ENCODE data around the gene LMLN. TPM values are rescaled to one million over a fixed set of nuclear protein-coding genes. Genes with fewer than 3 reads are reported as not detected.
"Not testable (repeated sequence)": the region's sequence is repeated elsewhere in the genome, so short reads cannot be mapped to it uniquely, and the experiment has no call there.

The LMLN gene
- total RNA-seq, 2 experiments from 2014 or later, result 2.3 to 3.0 TPM

DNA sequence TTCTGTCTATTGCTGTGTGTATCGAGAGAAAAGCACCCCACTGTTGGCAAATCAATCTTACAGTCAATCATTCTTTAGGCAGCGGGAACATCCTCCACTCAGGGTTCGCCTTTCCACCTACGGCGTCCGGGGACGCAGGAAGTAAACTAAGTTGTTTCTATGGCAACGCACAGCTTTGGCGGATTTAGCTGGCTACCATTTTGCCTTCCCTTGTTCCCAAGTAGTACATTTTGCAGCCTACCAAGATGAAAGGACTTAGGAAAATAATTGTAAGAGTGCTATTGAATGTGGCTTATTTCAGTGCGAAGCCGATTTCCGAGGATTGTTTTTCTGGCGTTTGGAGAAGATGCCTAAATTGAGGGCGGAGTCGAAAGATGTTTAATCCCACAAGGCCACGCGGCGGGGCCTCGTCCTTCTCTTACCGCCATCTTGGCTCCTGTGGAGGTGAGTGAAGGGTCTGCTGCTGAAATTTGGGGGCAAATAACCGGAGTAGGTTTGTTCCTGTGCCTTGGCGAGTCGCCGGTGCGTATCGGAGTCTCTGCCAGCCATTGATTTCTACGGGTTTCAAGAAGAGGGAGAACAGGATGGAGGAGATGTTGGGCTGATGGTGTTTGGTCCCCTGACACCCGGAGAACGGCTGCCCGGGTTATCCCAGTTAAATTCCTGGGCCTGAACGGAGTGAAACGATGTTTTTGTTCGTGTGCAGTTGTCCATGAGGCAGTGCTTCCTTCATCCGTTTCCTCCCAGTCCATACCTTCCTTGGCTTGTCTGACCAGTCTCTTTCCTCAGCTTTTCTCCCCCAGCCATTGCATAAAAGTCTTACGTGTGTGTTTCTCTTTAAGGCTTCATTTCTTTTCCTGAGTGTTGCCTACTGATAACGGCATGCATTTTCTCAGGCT lies 10.0 kb upstream of the LMLN start, which contains the start of gene RPL35A:
Gene RPL35A, plus strand, starts transcription at position 413 of the 899 bp plus-strand sequence. CDS start 778 bp downstream, outside the sequence.
- ChIA-PET POLR2A (interaction anchor here (0.7 to 4.8 kb wide), 6 partner anchors 10 to 214 kb away, joined by 3 to 50 read pairs (median 6); partner anchors contain the start of genes LMLN, LRCH3 and RUBCN), CTCF (interaction anchor here (0.9 to 1.8 kb wide), 3 partner anchors 9 to 131 kb away, joined by 3 to 4 read pairs (median 3); no protein-coding TSS in a partner anchor)
- DNase-seq, result peak; percentile 85
- H3K4me1 Mint-ChIP-seq, result peaks cover 41% of the 10 kb centered on the region
- no peaks in the 10 kb centered on the region for H3K9me3 Mint-ChIP-seq
- H3K27ac Mint-ChIP-seq, result peak within 1 kb of the TSS; percentile 90
- no peaks in the 10 kb centered on the region for H3K27me3 Mint-ChIP-seq
- peaks cover 49% of the 10 kb centered on the region for H3K36me3 Mint-ChIP-seq (ENCODE audit: low read depth)
- peak within 1 kb of the TSS; percentile 96 for H3K4me3 Mint-ChIP-seq

DNA sequence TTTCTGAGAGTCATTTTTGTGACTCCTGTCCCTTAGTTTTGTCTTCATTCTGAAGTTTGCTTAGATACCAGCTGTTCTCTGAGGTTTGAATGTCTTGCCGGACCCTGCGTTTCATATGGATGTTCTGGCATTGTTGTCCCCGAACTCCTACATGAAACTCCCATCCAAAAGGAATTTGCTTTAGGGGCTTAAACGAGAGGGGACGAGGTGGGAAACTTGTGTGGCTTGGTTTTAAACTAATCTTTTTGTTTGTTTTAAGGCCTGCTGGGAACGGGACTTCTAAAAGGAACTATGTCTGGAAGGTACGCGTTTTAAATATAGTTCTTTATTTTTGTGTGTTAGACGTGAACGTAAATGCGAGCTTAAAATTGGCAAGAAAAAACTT lies 9.3 kb upstream of the LMLN start:
- CTCF ChIA-PET, result interaction anchor here (0.9 to 1.4 kb wide), 2 partner anchors 8 to 130 kb away, joined by 3 read pairs; no protein-coding TSS in a partner anchor
- DNase-seq, result no peak
- Mint-ChIP-seq H3K27me3 (no peaks in the 10 kb centered on the region), H3K9me3 (no peaks in the 10 kb centered on the region), H3K4me1 (peaks cover 44% of the 10 kb centered on the region), H3K4me3 (peak overlapping the region; percentile 96), H3K27ac (peak overlapping the region; percentile 90), H3K36me3 (ENCODE audit: low read depth) (peaks cover 54% of the 10 kb centered on the region)
- POLR2A ChIA-PET, result interaction anchor here (1.0 to 4.8 kb wide), 6 partner anchors 8 to 214 kb away, joined by 3 to 50 read pairs (median 6); partner anchors contain the start of genes LMLN, LRCH3 and RUBCN

DNA sequence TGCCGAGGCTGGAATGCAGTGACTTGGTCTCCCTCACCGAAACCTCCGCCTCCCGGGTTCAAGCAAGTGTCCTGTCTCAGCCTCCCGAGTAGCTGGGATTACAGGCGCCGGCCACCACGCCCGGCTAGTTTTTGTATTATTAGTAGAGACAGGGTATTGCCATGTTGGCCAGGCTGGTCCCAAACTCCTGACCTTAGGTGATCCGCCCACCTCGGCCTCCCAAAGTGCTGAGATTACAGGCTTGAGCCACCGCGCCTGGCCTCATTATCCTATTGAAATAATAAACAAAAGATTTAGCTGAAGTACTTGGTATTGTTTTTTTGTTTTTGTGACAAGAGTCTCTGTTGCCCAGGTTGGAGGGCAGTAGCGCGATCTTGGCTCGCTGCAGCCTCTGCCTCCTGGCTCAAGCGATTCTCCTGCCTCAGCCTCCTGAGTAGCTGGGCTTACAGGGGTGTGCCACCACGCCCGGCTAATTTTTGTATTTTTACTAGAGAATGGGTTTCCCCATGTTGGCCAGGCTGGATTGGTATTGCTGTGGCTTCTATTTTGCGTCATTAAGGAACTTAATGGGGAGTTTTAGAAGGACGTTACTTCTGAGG lies 8.5 kb upstream of the LMLN start:
- Mint-ChIP-seq H3K9me3 (no peaks in the 10 kb centered on the region), H3K36me3 (ENCODE audit: low read depth) (peaks cover 62% of the 10 kb centered on the region), H3K27me3 (no peaks in the 10 kb centered on the region), H3K4me3 (peak overlapping the region; percentile 96), H3K4me1 (peaks cover 49% of the 10 kb centered on the region), H3K27ac (peak overlapping the region; percentile 90)
- ChIA-PET POLR2A (interaction anchor here (1.0 to 4.8 kb wide), 6 partner anchors 9 to 215 kb away, joined by 3 to 50 read pairs (median 6); partner anchors contain the start of genes LMLN, LRCH3 and RUBCN), CTCF (interaction anchor here (0.9 kb wide), 1 partner anchor 8 kb away, joined by 3 read pairs; no protein-coding TSS in a partner anchor)
- DNase-seq, result no peak

DNA sequence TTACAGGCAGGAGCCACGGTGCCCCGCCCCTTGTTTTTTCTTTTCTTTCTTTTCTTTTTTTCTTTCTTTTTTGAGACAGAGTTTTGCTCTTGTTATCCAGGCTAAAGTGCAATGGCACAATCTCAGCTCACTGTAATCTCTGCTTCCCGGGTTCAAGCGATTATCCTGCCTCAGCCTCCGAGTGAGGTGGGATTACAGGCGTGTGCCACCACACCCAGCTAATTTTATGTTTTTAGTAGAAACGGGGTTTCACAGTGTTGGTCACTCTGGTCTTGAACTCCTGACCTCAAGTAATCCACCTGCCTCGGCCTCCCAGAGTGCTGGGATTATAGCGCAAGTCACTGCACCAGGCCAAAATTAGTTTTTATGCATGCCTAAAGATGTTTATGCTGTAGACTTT lies 7.6 kb upstream of the LMLN start:
- H3K36me3 Mint-ChIP-seq (ENCODE audit: low read depth), result peaks cover 71% of the 10 kb centered on the region
- no peaks in the 10 kb centered on the region for H3K9me3 Mint-ChIP-seq
- POLR2A ChIA-PET, result interaction anchor here (4.8 kb wide), 1 partner anchor 8 kb away, joined by 50 read pairs; the partner anchor contains the start of gene LMLN
- no peaks in the 10 kb centered on the region for H3K27me3 Mint-ChIP-seq
- CTCF ChIA-PET, result no interaction called here
- H3K4me1 Mint-ChIP-seq, result peaks cover 56% of the 10 kb centered on the region
- peak overlapping the region; percentile 27 for H3K27ac Mint-ChIP-seq
- peak overlapping the region; percentile 44 for H3K4me3 Mint-ChIP-seq
- DNase-seq, result no peak

DNA sequence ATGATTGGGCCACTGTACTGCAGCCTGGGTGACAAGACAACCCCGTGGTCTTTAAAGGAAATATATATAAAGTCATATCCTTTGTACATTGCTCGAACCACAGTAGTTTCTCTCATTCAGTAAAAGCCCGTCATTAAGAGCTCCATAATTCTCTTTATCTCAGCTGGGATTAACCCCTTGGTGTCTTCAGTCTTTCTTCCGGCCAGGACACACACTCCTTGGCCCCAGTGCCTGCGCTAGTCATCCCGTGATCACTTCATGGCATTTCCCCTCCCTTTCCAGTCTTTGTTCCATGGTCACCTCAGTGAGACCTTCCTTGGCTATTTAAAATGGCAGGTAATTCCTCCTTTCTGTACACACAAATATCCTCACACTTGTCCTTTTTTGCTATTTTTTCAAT lies 6.7 kb upstream of the LMLN start:
- no peak for DNase-seq
- ChIA-PET POLR2A (no interaction called here), CTCF (no interaction called here)
- Mint-ChIP-seq H3K27ac (peak overlapping the region; percentile 27), H3K4me3 (peak overlapping the region; percentile 46), H3K9me3 (no peaks in the 10 kb centered on the region), H3K27me3 (no peaks in the 10 kb centered on the region), H3K4me1 (peaks cover 65% of the 10 kb centered on the region), H3K36me3 (ENCODE audit: low read depth) (peaks cover 77% of the 10 kb centered on the region)

DNA sequence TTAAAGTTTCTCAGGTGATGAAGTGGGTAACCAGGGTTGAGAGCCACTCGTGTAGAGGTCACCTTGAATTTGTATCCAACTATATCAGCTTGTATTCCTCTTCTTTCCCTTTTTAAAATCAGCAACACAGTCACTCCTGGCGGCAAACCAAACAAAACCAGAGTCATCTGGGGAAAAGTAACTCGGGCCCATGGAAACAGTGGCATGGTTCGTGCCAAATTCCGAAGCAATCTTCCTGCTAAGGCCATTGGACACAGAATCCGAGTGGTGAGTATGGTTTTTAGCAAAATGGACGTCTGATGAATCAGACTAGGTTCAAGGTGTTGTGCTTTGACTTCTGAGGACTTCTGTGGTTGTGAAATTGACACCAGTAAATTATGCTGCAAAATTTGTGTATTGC lies 6.1 kb upstream of the LMLN start:
- no peaks in the 10 kb centered on the region for H3K27me3 Mint-ChIP-seq
- no peak overlapping the region for H3K4me3 Mint-ChIP-seq
- DNase-seq, result no peak
- H3K36me3 Mint-ChIP-seq (ENCODE audit: low read depth), result peaks cover 79% of the 10 kb centered on the region
- H3K4me1 Mint-ChIP-seq, result peaks cover 70% of the 10 kb centered on the region
- CTCF ChIA-PET, result no interaction called here
- H3K9me3 Mint-ChIP-seq, result no peaks in the 10 kb centered on the region
- no peak overlapping the region for H3K27ac Mint-ChIP-seq
- POLR2A ChIA-PET, result no interaction called here

DNA sequence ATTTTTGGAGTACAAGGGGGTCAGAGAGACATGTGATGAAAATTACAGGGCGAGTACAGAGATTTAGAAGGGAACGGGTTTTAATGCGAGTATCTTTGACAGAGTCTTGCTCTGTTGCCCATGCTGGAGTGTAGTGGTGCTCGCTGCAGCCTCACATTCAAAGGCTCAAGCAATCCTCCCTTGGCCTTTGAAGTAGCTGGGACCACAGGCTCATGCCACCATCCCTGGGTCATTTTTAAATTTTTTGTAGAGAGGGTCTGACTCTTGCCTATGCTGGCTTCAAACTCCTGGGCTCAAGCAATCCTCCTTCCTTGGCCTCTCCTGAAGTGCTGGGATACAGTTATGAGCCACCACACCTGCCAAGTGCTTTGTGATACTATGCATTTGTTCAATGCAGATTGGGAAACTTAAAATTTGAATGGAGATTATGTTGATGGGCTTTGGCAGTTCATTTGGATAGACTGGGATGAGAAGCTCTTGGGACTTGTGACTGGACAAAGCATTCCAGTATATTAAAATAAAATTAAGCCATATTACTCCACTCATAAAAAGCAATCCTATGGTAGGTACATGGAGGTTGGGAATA lies 4.0 kb upstream of the LMLN start:
- POLR2A ChIA-PET, result interaction anchor here (0.6 kb wide), 1 partner anchor 75 kb away, joined by 3 read pairs; no protein-coding TSS in a partner anchor
- CTCF ChIA-PET, result no interaction called here
- Mint-ChIP-seq H3K4me1 (peaks cover 76% of the 10 kb centered on the region), H3K27ac (no peak overlapping the region), H3K36me3 (ENCODE audit: low read depth) (peaks cover 74% of the 10 kb centered on the region), H3K9me3 (no peaks in the 10 kb centered on the region), H3K4me3 (no peak overlapping the region), H3K27me3 (no peaks in the 10 kb centered on the region)
- no peak for DNase-seq

DNA sequence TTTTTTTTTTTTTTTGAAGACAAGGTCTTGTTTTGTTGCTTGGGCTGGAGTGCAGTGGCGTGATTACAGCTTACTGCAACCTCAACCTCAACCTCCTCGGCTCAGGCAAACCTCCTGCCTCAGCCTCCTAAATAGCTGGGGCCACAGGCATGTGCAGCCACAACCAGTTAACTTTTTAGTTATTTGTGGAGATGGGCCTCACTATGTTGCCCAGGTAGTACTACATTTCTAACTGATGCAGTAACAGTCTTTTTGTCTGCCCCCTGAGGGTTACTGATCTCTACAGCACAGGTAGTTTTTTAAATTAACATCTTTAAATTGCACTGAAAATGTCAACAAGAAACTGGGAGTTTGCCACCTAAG lies 3.4 kb upstream of the LMLN start:
- Mint-ChIP-seq H3K27ac (no peak overlapping the region), H3K27me3 (no peaks in the 10 kb centered on the region), H3K4me1 (peaks cover 77% of the 10 kb centered on the region), H3K4me3 (no peak overlapping the region), H3K9me3 (no peaks in the 10 kb centered on the region), H3K36me3 (ENCODE audit: low read depth) (peaks cover 67% of the 10 kb centered on the region)
- ChIA-PET CTCF (no interaction called here), POLR2A (no interaction called here)
- DNase-seq, result no peak

DNA sequence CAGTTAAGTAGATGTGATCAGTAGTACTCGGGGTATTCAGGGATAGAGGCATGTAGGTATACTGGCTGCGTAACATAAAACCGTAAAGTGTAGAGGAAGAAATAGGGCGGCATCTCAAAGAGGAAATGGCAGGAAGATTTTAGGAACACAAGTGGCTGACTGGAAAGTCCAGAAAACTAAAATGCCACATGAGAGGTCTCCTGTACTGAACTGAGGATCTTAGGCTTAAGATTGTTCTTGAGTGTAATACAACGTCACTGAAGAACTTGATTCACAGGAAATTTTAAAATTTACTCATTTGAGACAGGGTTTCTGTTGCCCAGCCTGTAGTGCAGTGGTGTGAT lies 2.3 kb upstream of the LMLN start:
- CTCF ChIA-PET, result no interaction called here
- Mint-ChIP-seq H3K4me1 (peaks cover 76% of the 10 kb centered on the region), H3K4me3 (no peak overlapping the region), H3K9me3 (no peaks in the 10 kb centered on the region), H3K27ac (peak overlapping the region; percentile 38), H3K36me3 (ENCODE audit: low read depth) (peaks cover 59% of the 10 kb centered on the region), H3K27me3 (no peaks in the 10 kb centered on the region)
- POLR2A ChIA-PET, result interaction anchor here (1.2 to 5.6 kb wide), 2 partner anchors 8 to 123 kb away, joined by 5 to 50 read pairs; partner anchors contain the start of gene RPL35A
- DNase-seq, result no peak

DNA sequence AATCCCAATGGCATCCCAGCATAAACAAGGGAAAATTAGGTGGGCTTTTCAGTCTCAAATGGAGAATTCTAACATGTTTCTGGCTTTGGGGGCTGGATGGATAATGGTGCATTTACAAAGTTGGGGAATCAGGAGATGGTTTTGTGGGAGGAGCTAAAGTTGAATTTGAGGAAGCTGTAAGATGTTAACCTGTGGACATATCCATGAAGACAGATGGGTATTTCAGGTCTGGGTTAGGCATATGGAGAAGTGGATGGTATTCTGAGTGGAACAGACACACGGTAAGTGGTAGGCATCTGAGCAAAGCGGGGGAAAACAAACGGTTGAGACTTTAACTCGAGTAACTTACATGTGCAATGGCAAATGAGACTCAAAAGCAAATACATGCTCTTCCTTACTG lies 1.7 kb upstream of the LMLN start:
- no peak for DNase-seq
- Mint-ChIP-seq H3K4me3 (peak overlapping the region; percentile 36), H3K27ac (peak overlapping the region; percentile 84), H3K4me1 (peaks cover 71% of the 10 kb centered on the region), H3K27me3 (no peaks in the 10 kb centered on the region), H3K9me3 (no peaks in the 10 kb centered on the region), H3K36me3 (ENCODE audit: low read depth) (peaks cover 54% of the 10 kb centered on the region)
- ChIA-PET POLR2A (interaction anchor here (1.2 to 5.6 kb wide), 3 partner anchors 8 to 122 kb away, joined by 5 to 50 read pairs (median 5); partner anchors contain the start of gene RPL35A), CTCF (no interaction called here)

DNA sequence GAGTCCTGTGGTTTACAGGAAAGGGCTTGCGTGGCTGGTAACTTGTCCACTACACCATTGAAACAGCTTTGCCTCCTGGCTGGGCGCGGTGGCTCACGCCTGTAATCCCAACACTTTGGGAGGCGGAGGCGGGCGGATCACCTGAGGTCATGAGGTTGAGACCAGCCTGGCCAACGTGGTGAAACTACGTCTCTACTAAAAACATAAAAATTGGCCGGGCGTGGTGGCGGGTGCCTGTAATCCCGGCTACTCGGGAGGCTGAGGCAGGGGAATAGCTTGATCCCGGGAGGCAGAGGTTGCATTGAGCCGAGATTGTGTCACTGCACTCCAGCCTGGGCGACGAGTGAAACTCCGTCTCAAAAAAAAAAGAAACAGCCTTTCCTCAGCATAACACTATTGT lies 1.2 kb upstream of the LMLN start:
- H3K27ac Mint-ChIP-seq, result peak overlapping the region; percentile 84
- H3K9me3 Mint-ChIP-seq, H3K27me3 Mint-ChIP-seq, DNase-seq: not testable (repeated sequence)
- H3K4me3 Mint-ChIP-seq, result peak overlapping the region; percentile 36
- H3K4me1 Mint-ChIP-seq, result peaks cover 66% of the 10 kb centered on the region
- ChIA-PET POLR2A (interaction anchor here (1.3 to 5.6 kb wide), 2 partner anchors 9 to 111 kb away, joined by 5 to 50 read pairs; partner anchors contain the start of gene RPL35A), CTCF (interaction anchor here (0.8 to 0.9 kb wide), 2 partner anchors 8 to 16 kb away, joined by 3 read pairs; no protein-coding TSS in a partner anchor)
- peaks cover 49% of the 10 kb centered on the region for H3K36me3 Mint-ChIP-seq (ENCODE audit: low read depth)

DNA sequence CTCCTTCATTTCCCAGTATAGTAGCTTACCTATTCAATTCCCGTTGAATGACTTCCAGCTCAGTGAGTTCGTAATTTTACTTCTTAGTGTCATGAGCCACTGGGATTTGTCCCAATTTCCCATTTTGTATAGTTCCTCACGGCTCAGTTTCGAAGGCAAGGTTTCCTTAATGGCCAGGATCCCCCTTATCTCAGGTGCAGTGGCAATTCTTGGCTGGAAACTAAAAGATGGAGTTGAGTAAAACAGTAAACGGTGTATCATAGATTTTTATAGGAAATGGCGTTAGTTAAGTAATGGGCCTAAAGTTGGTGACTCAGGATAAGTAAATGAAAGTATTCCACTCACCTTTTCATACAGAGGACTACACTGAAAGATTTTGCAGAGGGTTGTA lies 522 bp upstream of the LMLN start:
- Mint-ChIP-seq H3K9me3 (no peaks in the 10 kb centered on the region), H3K27ac (peak overlapping the region; percentile 84), H3K4me1 (peaks cover 59% of the 10 kb centered on the region), H3K4me3 (peak overlapping the region; percentile 89), H3K36me3 (ENCODE audit: low read depth) (peaks cover 42% of the 10 kb centered on the region), H3K27me3 (no peaks in the 10 kb centered on the region)
- no peak for DNase-seq
- CTCF ChIA-PET, result interaction anchor here (0.8 to 0.9 kb wide), 2 partner anchors 9 to 16 kb away, joined by 3 read pairs; no protein-coding TSS in a partner anchor
- POLR2A ChIA-PET, result interaction anchor here (0.5 to 5.6 kb wide), 3 partner anchors 9 to 247 kb away, joined by 3 to 50 read pairs (median 5); partner anchors contain the start of gene RPL35A
